ENCODE results near the gene TRABD2A.

DNA sequence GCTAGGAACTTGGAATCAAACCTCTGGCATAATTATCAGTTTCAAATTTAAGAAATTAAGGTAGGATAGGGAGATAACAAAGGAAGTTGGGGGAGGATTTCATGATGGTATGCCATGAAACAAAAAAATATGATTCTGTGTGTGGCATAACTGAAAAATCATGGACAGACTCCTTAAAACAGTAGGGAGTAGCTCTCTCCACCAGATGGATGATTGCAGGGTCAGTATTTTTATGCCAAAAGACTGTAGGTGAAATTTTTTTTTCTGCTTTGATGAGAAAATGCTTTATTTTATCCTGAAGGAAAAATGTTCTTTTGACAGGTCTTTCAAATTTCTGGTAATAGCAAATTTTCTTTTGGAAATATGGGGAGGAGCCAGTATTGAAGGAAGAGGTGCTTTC lies 94.3 kb downstream of the TRABD2A start:
- TF ChIP-seq, protein P1, sequence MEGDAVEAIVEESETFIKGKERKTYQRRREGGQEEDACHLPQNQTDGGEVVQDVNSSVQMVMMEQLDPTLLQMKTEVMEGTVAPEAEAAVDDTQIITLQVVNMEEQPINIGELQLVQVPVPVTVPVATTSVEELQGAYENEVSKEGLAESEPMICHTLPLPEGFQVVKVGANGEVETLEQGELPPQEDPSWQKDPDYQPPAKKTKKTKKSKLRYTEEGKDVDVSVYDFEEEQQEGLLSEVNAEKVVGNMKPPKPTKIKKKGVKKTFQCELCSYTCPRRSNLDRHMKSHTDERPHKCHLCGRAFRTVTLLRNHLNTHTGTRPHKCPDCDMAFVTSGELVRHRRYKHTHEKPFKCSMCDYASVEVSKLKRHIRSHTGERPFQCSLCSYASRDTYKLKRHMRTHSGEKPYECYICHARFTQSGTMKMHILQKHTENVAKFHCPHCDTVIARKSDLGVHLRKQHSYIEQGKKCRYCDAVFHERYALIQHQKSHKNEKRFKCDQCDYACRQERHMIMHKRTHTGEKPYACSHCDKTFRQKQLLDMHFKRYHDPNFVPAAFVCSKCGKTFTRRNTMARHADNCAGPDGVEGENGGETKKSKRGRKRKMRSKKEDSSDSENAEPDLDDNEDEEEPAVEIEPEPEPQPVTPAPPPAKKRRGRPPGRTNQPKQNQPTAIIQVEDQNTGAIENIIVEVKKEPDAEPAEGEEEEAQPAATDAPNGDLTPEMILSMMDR (conservative IDR thresholded peaks at IDR 0.05; ENCODE audit: low read length): no peak
- no peak for TF ChIP-seq EZH2phosphoT487 (IDR thresholded peaks at IDR 0.05; ENCODE audit: borderline replicate concordance)

Data from Loucy (cell line).